ENCODE data around the gene ISYNA1.
A peak's percentile ranks its signal among the peaks of the same experiment; 100 is the strongest.

DNA sequence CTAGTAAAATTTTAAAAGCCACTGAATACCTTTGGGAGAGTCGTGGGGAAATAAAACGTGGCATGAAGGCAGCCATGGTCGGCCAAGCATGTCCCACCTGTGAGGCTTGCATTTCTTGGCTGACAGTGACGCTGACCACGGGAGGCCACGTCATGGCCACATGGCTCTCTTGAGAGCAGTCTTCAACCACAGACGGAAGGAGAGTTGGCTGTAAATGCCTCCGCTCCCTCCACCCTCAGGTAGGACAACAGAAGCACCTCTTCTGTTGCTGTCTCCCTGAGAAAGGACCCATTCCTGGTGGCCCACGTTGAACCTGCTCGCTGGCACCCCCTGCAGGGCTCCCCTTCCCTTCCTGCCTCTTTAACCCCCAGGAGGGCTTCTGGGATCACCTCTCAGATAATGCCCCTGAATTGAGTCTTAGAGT is 29.9 kb downstream of the ISYNA1 start:
- no peak for TF ChIP-seq CBFB (CRISPR knock-in tag; IDR thresholded peaks at IDR 0.05)
- no peak for TF ChIP-seq MTF2 (CRISPR knock-in tag; IDR thresholded peaks at IDR 0.05; ENCODE audit: borderline replicate concordance)
- no peak for TF ChIP-seq ONECUT2 (CRISPR knock-in tag; IDR thresholded peaks at IDR 0.05)
- TF ChIP-seq ZBTB7A (CRISPR knock-in tag; IDR thresholded peaks at IDR 0.05), result no peak
- TF ChIP-seq, protein P1, sequence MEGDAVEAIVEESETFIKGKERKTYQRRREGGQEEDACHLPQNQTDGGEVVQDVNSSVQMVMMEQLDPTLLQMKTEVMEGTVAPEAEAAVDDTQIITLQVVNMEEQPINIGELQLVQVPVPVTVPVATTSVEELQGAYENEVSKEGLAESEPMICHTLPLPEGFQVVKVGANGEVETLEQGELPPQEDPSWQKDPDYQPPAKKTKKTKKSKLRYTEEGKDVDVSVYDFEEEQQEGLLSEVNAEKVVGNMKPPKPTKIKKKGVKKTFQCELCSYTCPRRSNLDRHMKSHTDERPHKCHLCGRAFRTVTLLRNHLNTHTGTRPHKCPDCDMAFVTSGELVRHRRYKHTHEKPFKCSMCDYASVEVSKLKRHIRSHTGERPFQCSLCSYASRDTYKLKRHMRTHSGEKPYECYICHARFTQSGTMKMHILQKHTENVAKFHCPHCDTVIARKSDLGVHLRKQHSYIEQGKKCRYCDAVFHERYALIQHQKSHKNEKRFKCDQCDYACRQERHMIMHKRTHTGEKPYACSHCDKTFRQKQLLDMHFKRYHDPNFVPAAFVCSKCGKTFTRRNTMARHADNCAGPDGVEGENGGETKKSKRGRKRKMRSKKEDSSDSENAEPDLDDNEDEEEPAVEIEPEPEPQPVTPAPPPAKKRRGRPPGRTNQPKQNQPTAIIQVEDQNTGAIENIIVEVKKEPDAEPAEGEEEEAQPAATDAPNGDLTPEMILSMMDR (CRISPR knock-in tag; IDR thresholded peaks at IDR 0.05), result peak; percentile 77
- TF ChIP-seq PCBP1 (IDR thresholded peaks at IDR 0.05; ENCODE audit: borderline replicate concordance, low read depth, low read length), result no peak
- no peak for TF ChIP-seq POLR2A (IDR thresholded peaks at IDR 0.05; ENCODE audit: insufficient read depth in 1 of 2, low read depth in 2 of 2, low read length in 2 of 2)
- TF ChIP-seq POLR2AphosphoS5 (IDR thresholded peaks at IDR 0.05; ENCODE audit: low read depth, low read length), result no peak
